ENCODE results near the gene KCNN4.

KCNN4 gene

DNA sequence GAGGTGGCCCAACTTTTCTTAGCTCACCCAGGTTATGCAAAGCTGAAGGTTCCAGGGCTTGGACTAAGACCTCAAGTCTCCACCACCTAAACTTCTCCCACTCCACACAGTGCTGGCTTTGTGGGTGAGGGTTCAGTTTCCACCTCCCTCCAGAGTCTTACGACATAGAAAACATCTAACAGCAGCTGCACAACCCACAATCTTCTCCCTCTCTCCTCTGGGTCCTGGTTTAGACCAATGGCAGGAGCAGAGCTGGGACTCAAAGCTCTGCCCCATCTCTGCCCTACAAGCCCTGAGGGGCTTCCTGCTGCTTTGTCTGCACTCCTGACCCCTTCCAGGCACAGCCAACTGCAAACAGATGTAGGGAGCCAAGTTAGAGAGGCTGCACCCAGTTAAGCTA, 48.9 kb downstream of the KCNN4 start:
- no peak overlapping the region for H3K23ac ChIP-seq (ENCODE audit: low read length)
- no peak overlapping the region for H3K4me3 ChIP-seq (ENCODE audit: low read length)
- no peak overlapping the region for H4K5ac ChIP-seq (ENCODE audit: low read length)
- H3K27ac ChIP-seq (ENCODE audit: low read depth, low read length): no peak overlapping the region
- no peaks in the 10 kb centered on the region for H3K79me2 ChIP-seq (ENCODE audit: control insufficient read depth, insufficient read depth, low read length)
- H2AK5ac ChIP-seq (ENCODE audit: low read length): no peak overlapping the region
- H3K36me3 ChIP-seq (ENCODE audit: control insufficient read depth, insufficient read depth, low read length): peaks cover 10% of the 10 kb centered on the region
- no peaks in the 10 kb centered on the region for H3K4me1 ChIP-seq (ENCODE audit: control insufficient read depth, low read depth, low read length)
- no peaks in the 10 kb centered on the region for H3K27me3 ChIP-seq (ENCODE audit: insufficient read depth, low read length, poor library complexity)
- H2BK5ac ChIP-seq (ENCODE audit: low read length): no peak overlapping the region
- no peak overlapping the region for H3K9ac ChIP-seq (ENCODE audit: low read length)
- H2BK15ac ChIP-seq (replicated peaks; ENCODE audit: low read depth): no peak overlapping the region
- no peak overlapping the region for H3K4ac ChIP-seq (ENCODE audit: low read depth, low read length)
- no peak overlapping the region for H3K56ac ChIP-seq (ENCODE audit: low read length)
- no peak overlapping the region for H3K4me2 ChIP-seq (ENCODE audit: low read length)
- no peaks in the 10 kb centered on the region for H3K79me1 ChIP-seq (ENCODE audit: low read length)
- no peak overlapping the region for H3K18ac ChIP-seq (ENCODE audit: low read length)
- no peak overlapping the region for H4K8ac ChIP-seq (ENCODE audit: low read depth, low read length)
- no peak overlapping the region for H2BK120ac ChIP-seq (ENCODE audit: low read depth, low read length)
- WGBS (ENCODE audit: extremely low coverage, insufficient coverage, low lambda C conversion rate): no CpG with 5 or more reads among the region's 1 CpG
- DNase-seq: no peak

DNA sequence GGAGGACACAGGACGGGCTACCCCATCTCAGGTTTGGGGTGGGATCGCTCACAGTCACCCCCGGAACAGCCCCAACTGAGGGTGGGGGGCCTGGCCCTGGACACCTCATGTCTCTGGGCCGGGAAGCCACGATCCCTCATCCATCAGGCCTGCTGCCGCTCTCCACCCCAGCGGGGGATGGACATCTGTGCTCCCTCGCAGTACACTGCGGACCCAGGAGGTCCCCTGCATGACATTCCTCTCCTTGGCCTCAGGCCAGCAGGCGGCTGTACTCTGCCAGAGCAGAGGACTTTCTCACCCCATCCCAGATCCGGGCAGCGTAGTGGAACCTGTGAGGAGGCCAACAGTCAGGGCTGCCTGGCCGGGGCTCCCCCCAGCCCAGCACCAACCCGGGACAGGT, 49.4 kb downstream of the KCNN4 start:
- no peaks in the 10 kb centered on the region for H3K79me2 ChIP-seq (ENCODE audit: control insufficient read depth, insufficient read depth, low read length)

DNA sequence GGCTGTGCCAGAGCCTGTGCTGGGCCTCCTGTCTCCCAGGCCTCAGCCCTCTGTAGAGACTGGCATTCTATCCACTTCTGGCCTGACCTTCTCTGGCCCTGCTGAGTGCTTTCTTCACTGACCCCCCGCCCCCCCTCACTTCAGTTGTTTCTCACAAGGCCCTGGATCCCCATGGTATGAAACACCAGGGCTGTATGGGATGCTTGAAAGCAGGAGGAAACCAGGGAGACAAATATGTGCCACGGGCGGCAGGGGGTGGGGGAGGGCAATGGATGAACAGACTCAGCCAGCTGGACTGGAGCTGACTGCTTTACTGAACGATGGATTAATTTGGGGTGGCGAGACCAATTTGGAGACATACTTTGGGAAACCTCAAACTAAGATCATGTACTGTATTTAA, 50.9 kb downstream of the KCNN4 start:
- no peak overlapping the region for H2BK5ac ChIP-seq (ENCODE audit: low read length)
- no peak overlapping the region for H3K4ac ChIP-seq (ENCODE audit: low read depth, low read length)
- H3K4me2 ChIP-seq (ENCODE audit: low read length): no peak overlapping the region
- no peak overlapping the region for H4K8ac ChIP-seq (ENCODE audit: low read depth, low read length)
- no peak overlapping the region for H3K23ac ChIP-seq (ENCODE audit: low read length)
- H2BK15ac ChIP-seq (replicated peaks; ENCODE audit: low read depth): no peak overlapping the region
- WGBS (ENCODE audit: extremely low coverage, insufficient coverage, low lambda C conversion rate): no CpG with 5 or more reads among the region's 5 CpGs
- H3K9ac ChIP-seq (ENCODE audit: low read length): no peak overlapping the region
- no peaks in the 10 kb centered on the region for H3K4me1 ChIP-seq (ENCODE audit: control insufficient read depth, low read depth, low read length)
- H3K27me3 ChIP-seq (ENCODE audit: insufficient read depth, low read length, poor library complexity): no peaks in the 10 kb centered on the region
- H3K36me3 ChIP-seq (ENCODE audit: control insufficient read depth, insufficient read depth, low read length): peaks cover 10% of the 10 kb centered on the region
- no peaks in the 10 kb centered on the region for H3K79me2 ChIP-seq (ENCODE audit: control insufficient read depth, insufficient read depth, low read length)
- H3K18ac ChIP-seq (ENCODE audit: low read length): no peak overlapping the region
- H2BK120ac ChIP-seq (ENCODE audit: low read depth, low read length): no peak overlapping the region
- DNase-seq: no peak
- H3K56ac ChIP-seq (ENCODE audit: low read length): no peak overlapping the region
- H3K4me3 ChIP-seq (ENCODE audit: low read length): no peak overlapping the region
- no peak overlapping the region for H3K27ac ChIP-seq (ENCODE audit: low read depth, low read length)
- H2AK5ac ChIP-seq (ENCODE audit: low read length): no peak overlapping the region
- no peak overlapping the region for H4K5ac ChIP-seq (ENCODE audit: low read length)
- H3K79me1 ChIP-seq (ENCODE audit: low read length): no peaks in the 10 kb centered on the region

More for the DNA sequence above, 49.4 kb downstream of the KCNN4 start:
- Histone ChIP-seq H3K27ac (ENCODE audit: low read depth, low read length) (no peak overlapping the region), H4K5ac (ENCODE audit: low read length) (no peak overlapping the region), H3K56ac (ENCODE audit: low read length) (no peak overlapping the region), H2BK120ac (ENCODE audit: low read depth, low read length) (no peak overlapping the region), H3K23ac (ENCODE audit: low read length) (no peak overlapping the region), H3K27me3 (ENCODE audit: insufficient read depth, low read length, poor library complexity) (no peaks in the 10 kb centered on the region), H3K79me1 (ENCODE audit: low read length) (no peaks in the 10 kb centered on the region), H4K8ac (ENCODE audit: low read depth, low read length) (no peak overlapping the region), H3K4me1 (ENCODE audit: control insufficient read depth, low read depth, low read length) (no peaks in the 10 kb centered on the region), H2BK5ac (ENCODE audit: low read length) (no peak overlapping the region), H3K36me3 (ENCODE audit: control insufficient read depth, insufficient read depth, low read length) (peaks cover 10% of the 10 kb centered on the region), H2BK15ac (replicated peaks; ENCODE audit: low read depth) (no peak overlapping the region), H3K4me3 (ENCODE audit: low read length) (no peak overlapping the region), H3K18ac (ENCODE audit: low read length) (no peak overlapping the region), H3K4ac (ENCODE audit: low read depth, low read length) (no peak overlapping the region), H2AK5ac (ENCODE audit: low read length) (no peak overlapping the region), H3K9ac (ENCODE audit: low read length) (no peak overlapping the region), H3K4me2 (ENCODE audit: low read length) (no peak overlapping the region)
- no peak for DNase-seq
- no CpG with 5 or more reads among the region's 14 CpGs for WGBS (ENCODE audit: extremely low coverage, insufficient coverage, low lambda C conversion rate)

DNA sequence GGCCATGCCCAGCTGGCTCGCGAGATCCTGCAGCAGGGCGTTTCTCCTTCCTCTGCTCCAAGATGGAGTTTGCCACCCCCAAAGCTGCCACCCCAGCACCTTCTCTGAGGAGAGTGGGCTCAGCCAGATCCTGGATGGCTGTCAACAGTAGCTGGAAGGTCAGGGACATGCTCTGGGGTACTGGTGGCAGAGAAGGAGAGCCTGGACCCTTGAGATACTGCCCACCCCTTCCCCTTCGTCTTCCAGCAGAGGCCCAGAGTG, 53.2 kb downstream of the KCNN4 start:
- no peak overlapping the region for H2AK5ac ChIP-seq (ENCODE audit: low read length)
- H4K8ac ChIP-seq (ENCODE audit: low read depth, low read length): no peak overlapping the region
- H3K36me3 ChIP-seq (ENCODE audit: control insufficient read depth, insufficient read depth, low read length): peaks cover 7% of the 10 kb centered on the region
- no peak overlapping the region for H3K4me2 ChIP-seq (ENCODE audit: low read length)
- no peaks in the 10 kb centered on the region for H3K79me1 ChIP-seq (ENCODE audit: low read length)
- no peak overlapping the region for H2BK15ac ChIP-seq (replicated peaks; ENCODE audit: low read depth)
- no peak overlapping the region for H3K56ac ChIP-seq (ENCODE audit: low read length)
- no CpG with 5 or more reads among the region's 4 CpGs for WGBS (ENCODE audit: extremely low coverage, insufficient coverage, low lambda C conversion rate)
- H3K23ac ChIP-seq (ENCODE audit: low read length): no peak overlapping the region
- no peak overlapping the region for H3K4ac ChIP-seq (ENCODE audit: low read depth, low read length)
- H3K4me1 ChIP-seq (ENCODE audit: control insufficient read depth, low read depth, low read length): no peaks in the 10 kb centered on the region
- H3K9ac ChIP-seq (ENCODE audit: low read length): no peak overlapping the region
- H2BK5ac ChIP-seq (ENCODE audit: low read length): no peak overlapping the region
- no peak overlapping the region for H3K4me3 ChIP-seq (ENCODE audit: low read length)
- H3K27ac ChIP-seq (ENCODE audit: low read depth, low read length): no peak overlapping the region
- H4K5ac ChIP-seq (ENCODE audit: low read length): no peak overlapping the region
- no peak overlapping the region for H2BK120ac ChIP-seq (ENCODE audit: low read depth, low read length)
- no peak overlapping the region for H3K18ac ChIP-seq (ENCODE audit: low read length)
- no peak for DNase-seq
- H3K27me3 ChIP-seq (ENCODE audit: insufficient read depth, low read length, poor library complexity): no peaks in the 10 kb centered on the region
- no peaks in the 10 kb centered on the region for H3K79me2 ChIP-seq (ENCODE audit: control insufficient read depth, insufficient read depth, low read length)

DNA sequence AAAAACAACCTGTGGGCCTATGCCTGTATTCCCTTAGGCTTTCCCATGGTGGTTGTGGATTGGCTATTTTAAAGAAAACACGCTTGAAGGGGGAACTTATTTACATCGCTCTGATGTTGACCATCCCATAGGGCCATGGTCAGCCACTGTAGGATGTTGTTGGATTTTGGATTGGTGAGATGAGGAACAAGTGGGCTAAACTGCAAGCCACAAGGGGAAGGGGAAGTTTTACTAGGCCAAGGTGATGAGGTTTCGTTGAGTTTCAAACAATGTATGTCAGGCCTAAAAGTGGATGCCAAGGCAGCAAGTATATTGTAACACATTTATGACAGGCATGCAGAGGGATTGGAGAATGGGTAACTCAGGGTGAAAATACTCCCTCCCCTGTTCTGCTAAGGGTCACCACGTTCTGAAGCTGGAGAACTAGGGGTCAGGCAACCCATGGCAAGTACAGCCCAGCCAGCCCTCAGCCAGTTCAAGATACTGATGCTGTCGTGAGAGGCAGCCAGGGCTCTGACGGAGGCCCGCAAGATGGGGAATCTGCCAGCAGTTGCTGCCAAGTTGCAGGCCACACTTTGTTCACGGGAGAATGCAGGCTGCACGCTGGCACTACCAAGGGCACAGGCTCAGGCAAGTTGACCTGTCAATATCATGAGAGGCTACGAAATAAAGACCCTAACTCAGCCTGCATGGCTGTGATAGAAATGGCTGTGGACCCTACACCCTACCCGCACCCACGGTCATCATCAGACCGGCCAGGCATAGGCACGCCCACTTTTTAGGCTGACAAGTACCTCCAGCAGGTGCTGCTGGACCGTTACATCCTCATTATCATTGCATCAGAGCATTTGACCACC, 53.8 kb downstream of the KCNN4 start:
- no peak overlapping the region for H4K5ac ChIP-seq (ENCODE audit: low read length)
- H3K4me3 ChIP-seq (ENCODE audit: low read length): no peak overlapping the region
- H3K18ac ChIP-seq (ENCODE audit: low read length): no peak overlapping the region
- no peak overlapping the region for H2BK5ac ChIP-seq (ENCODE audit: low read length)
- no peaks in the 10 kb centered on the region for H3K79me1 ChIP-seq (ENCODE audit: low read length)
- WGBS (ENCODE audit: extremely low coverage, insufficient coverage, low lambda C conversion rate): no CpG with 5 or more reads among the region's 15 CpGs
- no peak overlapping the region for H3K27ac ChIP-seq (ENCODE audit: low read depth, low read length)
- no peak overlapping the region for H3K56ac ChIP-seq (ENCODE audit: low read length)
- no peak overlapping the region for H3K4ac ChIP-seq (ENCODE audit: low read depth, low read length)
- H3K27me3 ChIP-seq (ENCODE audit: insufficient read depth, low read length, poor library complexity): no peaks in the 10 kb centered on the region
- no peak overlapping the region for H2BK15ac ChIP-seq (replicated peaks; ENCODE audit: low read depth)
- H2AK5ac ChIP-seq (ENCODE audit: low read length): no peak overlapping the region
- peaks cover 3% of the 10 kb centered on the region for H3K36me3 ChIP-seq (ENCODE audit: control insufficient read depth, insufficient read depth, low read length)
- no peak overlapping the region for H3K23ac ChIP-seq (ENCODE audit: low read length)
- no peaks in the 10 kb centered on the region for H3K79me2 ChIP-seq (ENCODE audit: control insufficient read depth, insufficient read depth, low read length)
- H2BK120ac ChIP-seq (ENCODE audit: low read depth, low read length): no peak overlapping the region
- no peak overlapping the region for H3K4me2 ChIP-seq (ENCODE audit: low read length)
- DNase-seq: no peak
- H3K9ac ChIP-seq (ENCODE audit: low read length): no peak overlapping the region
- H4K8ac ChIP-seq (ENCODE audit: low read depth, low read length): no peak overlapping the region
- H3K4me1 ChIP-seq (ENCODE audit: control insufficient read depth, low read depth, low read length): no peaks in the 10 kb centered on the region

DNA sequence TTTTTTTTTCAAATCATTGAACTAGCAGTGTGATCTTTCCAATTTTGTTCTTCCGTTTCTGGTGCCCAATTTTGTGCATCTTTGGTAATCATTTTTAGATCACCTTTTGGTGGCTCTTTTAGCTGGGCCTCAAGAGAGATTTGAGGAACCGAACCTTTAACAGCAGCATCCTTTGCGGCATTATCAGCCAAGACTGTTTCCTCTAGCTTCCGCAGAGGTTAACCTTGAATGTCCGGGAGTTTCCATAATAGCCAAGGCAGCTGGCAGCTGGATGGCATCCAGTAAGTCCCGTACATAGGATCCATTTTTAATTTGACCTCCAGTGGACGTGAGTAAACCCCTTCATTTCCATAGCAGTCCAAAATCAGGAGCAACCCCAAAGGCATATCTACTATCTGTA, 55.3 kb downstream of the KCNN4 start:
- H3K4ac ChIP-seq (ENCODE audit: low read depth, low read length): no peak overlapping the region
- no peak overlapping the region for H3K18ac ChIP-seq (ENCODE audit: low read length)
- no peak overlapping the region for H4K5ac ChIP-seq (ENCODE audit: low read length)
- H3K4me1 ChIP-seq (ENCODE audit: control insufficient read depth, low read depth, low read length): no peaks in the 10 kb centered on the region
- no peaks in the 10 kb centered on the region for H3K27me3 ChIP-seq (ENCODE audit: insufficient read depth, low read length, poor library complexity)
- H3K79me2 ChIP-seq (ENCODE audit: control insufficient read depth, insufficient read depth, low read length): no peaks in the 10 kb centered on the region
- H2BK120ac ChIP-seq (ENCODE audit: low read depth, low read length): no peak overlapping the region
- no peak overlapping the region for H4K8ac ChIP-seq (ENCODE audit: low read depth, low read length)
- H3K9ac ChIP-seq (ENCODE audit: low read length): no peak overlapping the region
- no peak overlapping the region for H3K27ac ChIP-seq (ENCODE audit: low read depth, low read length)
- H3K79me1 ChIP-seq (ENCODE audit: low read length): no peaks in the 10 kb centered on the region
- no CpG with 5 or more reads among the region's 7 CpGs for WGBS (ENCODE audit: extremely low coverage, insufficient coverage, low lambda C conversion rate)
- peaks cover 3% of the 10 kb centered on the region for H3K36me3 ChIP-seq (ENCODE audit: control insufficient read depth, insufficient read depth, low read length)
- H2BK5ac ChIP-seq (ENCODE audit: low read length): no peak overlapping the region
- H3K23ac ChIP-seq (ENCODE audit: low read length): no peak overlapping the region
- no peak for DNase-seq
- H3K56ac ChIP-seq (ENCODE audit: low read length): no peak overlapping the region
- no peak overlapping the region for H3K4me3 ChIP-seq (ENCODE audit: low read length)
- no peak overlapping the region for H2BK15ac ChIP-seq (replicated peaks; ENCODE audit: low read depth)
- H3K4me2 ChIP-seq (ENCODE audit: low read length): no peak overlapping the region
- H2AK5ac ChIP-seq (ENCODE audit: low read length): no peak overlapping the region

Data from mesendoderm (in vitro differentiated cells).